NB4 (cell line): ENCODE data around the gene NT5DC1.

Experiments
- CTCF ChIP-seq: IDR thresholded peaks from one replicate; pipeline ENCODE4 v1.5.1; 2012; ENCODE audit warnings: low read depth, low read length
- MYC ChIP-seq: IDR thresholded peaks from 2 replicates; pipeline ENCODE4 v1.6.1; 2011; ENCODE audit warnings: low read depth, low read length

DNA sequence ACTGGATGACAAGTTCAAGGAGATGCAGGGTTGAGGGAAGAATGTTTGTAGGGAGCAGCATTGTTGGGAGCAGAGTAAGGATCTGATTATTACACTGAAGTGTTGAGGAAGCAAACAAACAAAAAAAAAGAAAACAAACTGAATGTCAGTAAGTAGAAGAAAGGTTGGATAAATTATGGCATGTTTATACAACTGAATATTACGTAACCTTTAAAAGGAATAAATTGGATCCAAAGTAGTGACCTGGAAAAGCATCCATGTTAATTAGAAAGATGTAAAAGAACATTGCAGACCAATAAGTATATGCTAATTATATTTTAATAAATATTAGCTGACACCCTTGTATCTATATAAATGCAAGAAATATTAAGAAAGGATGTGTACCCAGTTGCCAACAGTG is 191.9 kb downstream of the NT5DC1 start:
- TF ChIP-seq MYC (no peak), CTCF (no peak)
